Activated naive CD4-positive, alpha-beta T cell treated with anti-CD3 and anti-CD28 coated beads, Interleukin-2, amount 10 ng/mL, durations not matched to agents 7 days and 5 days (primary cell): Measurements from ENCODE around the gene CTAGE8.
"Not testable (repeated sequence)": the region's sequence is repeated elsewhere in the genome, so short reads cannot be mapped to it uniquely, and the experiment has no call there.

Experiments
- CTCF ChIA-PET: fragments of 350-600 bp; sonication (Branson Sonifier 250); formaldehyde crosslinking; loops from one replicate; lab custom pipeline; 2021; ENCODE audit warnings: antibody characterized with exemption; lab: Charles Lee
- DNase-seq: peaks from one replicate; pipeline ENCODE4 v3.0.0-alpha.2; 2020
- H3K27ac Mint-ChIP-seq: one replicate; pipeline ENCODE4 v1.8.0; 2021; ENCODE audit warnings: mild to moderate bottlenecking, moderate library complexity, mixed read lengths
- H3K27me3 Mint-ChIP-seq: one replicate; pipeline ENCODE4 v1.8.0; 2021; ENCODE audit warnings: mild to moderate bottlenecking, mixed read lengths
- H3K36me3 Mint-ChIP-seq: one replicate; pipeline ENCODE4 v1.8.0; 2021; ENCODE audit warnings: mixed read lengths
- H3K4me1 Mint-ChIP-seq: one replicate; pipeline ENCODE4 v1.8.0; 2021; ENCODE audit warnings: mixed read lengths
- H3K4me3 Mint-ChIP-seq: one replicate; pipeline ENCODE4 v1.8.0; 2021; ENCODE audit warnings: mild to moderate bottlenecking, moderate library complexity, mixed read lengths
- H3K9me3 Mint-ChIP-seq: one replicate; pipeline ENCODE4 v1.8.0; 2021; ENCODE audit warnings: mixed read lengths

Gene CTAGE8

DNA sequence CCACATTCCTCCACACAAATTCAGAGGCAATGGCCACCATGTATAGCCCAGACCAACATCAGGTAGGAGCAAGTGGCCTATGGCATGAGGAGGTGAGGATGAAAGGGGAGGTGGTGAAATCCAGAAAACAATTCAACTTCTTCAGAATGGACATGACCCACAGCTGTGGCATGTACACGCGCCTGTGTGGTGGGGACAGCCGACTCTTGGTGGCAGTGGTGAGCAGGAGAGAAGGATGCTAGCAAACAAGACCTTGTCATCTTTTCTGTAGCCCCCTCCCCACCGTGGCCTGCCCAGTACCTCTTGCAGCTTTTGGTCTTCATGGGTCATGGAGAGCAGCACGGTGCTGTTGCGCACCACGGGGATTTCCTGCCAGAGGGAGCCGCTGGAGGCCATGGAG lies 12.9 kb upstream of the CTAGE8 start:
- H3K27me3 Mint-ChIP-seq, DNase-seq, H3K36me3 Mint-ChIP-seq, H3K9me3 Mint-ChIP-seq, CTCF ChIA-PET, H3K4me1 Mint-ChIP-seq, H3K4me3 Mint-ChIP-seq, H3K27ac Mint-ChIP-seq: not testable (repeated sequence)

GRCh38 chr7:144280010-144280409 lies 10.9 kb upstream of the CTAGE8 start:
- H3K4me3 Mint-ChIP-seq, CTCF ChIA-PET: not testable (repeated sequence)

GRCh38 chr7:144275281-144275680 lies 6.2 kb upstream of the CTAGE8 start:
- H3K27ac Mint-ChIP-seq, H3K4me1 Mint-ChIP-seq, H3K36me3 Mint-ChIP-seq, H3K27me3 Mint-ChIP-seq, DNase-seq, H3K9me3 Mint-ChIP-seq, CTCF ChIA-PET, H3K4me3 Mint-ChIP-seq: not testable (repeated sequence)

More at GRCh38 chr7:144280010-144280409, 10.9 kb upstream of the CTAGE8 start:
- not testable (repeated sequence) for H3K27ac Mint-ChIP-seq, H3K4me1 Mint-ChIP-seq, H3K27me3 Mint-ChIP-seq, DNase-seq, H3K9me3 Mint-ChIP-seq, H3K36me3 Mint-ChIP-seq

GRCh38 chr7:144264692-144265091 lies 4.4 kb downstream of the CTAGE8 start, which contains the start of gene OR2A7:
TSS of gene OR2A7 (minus strand) at chr7:144264792. CDS start at chr7:144259628, 5,164 bp downstream.
- H3K4me1 Mint-ChIP-seq, CTCF ChIA-PET, H3K27me3 Mint-ChIP-seq, H3K36me3 Mint-ChIP-seq, H3K27ac Mint-ChIP-seq, H3K9me3 Mint-ChIP-seq, DNase-seq, H3K4me3 Mint-ChIP-seq: not testable (repeated sequence)

GRCh38 chr7:144262128-144262527 lies 7.0 kb downstream of the CTAGE8 start:
- not testable (repeated sequence) for H3K9me3 Mint-ChIP-seq, H3K27ac Mint-ChIP-seq

DNA sequence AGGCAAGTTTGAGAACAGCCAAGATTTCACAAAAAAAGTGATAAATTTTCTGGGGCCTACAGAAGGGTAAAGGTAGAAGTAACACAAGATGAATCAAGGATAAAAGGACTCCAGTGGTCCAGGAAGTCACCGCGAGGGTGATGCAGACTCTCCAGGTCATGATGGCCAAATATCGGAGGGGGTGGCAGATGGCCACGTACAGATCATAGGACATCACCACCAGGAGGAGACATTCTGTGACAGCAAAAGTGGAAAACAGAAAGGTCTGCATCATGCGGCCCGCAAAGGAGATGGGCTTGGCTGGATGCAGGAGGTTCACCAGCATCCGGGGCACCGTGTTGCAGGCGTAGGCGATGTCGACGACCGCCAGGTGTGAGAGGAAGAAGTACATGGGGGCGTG lies 10.0 kb downstream of the CTAGE8 start:
- H3K4me3 Mint-ChIP-seq, H3K27ac Mint-ChIP-seq, DNase-seq, H3K36me3 Mint-ChIP-seq, H3K27me3 Mint-ChIP-seq, H3K9me3 Mint-ChIP-seq, CTCF ChIA-PET, H3K4me1 Mint-ChIP-seq: not testable (repeated sequence)

More at GRCh38 chr7:144262128-144262527, 7.0 kb downstream of the CTAGE8 start:
- H3K4me3 Mint-ChIP-seq, H3K36me3 Mint-ChIP-seq, CTCF ChIA-PET, H3K27me3 Mint-ChIP-seq, H3K4me1 Mint-ChIP-seq, DNase-seq: not testable (repeated sequence)

GRCh38 chr7:144256112-144256511 lies 13.0 kb downstream of the CTAGE8 start:
- DNase-seq: no peak
- no peaks in the 10 kb centered on the region for H3K9me3 Mint-ChIP-seq
- no peaks in the 10 kb centered on the region for H3K27me3 Mint-ChIP-seq
- H3K4me3 Mint-ChIP-seq: no peak overlapping the region
- H3K27ac Mint-ChIP-seq: no peak overlapping the region
- H3K36me3 Mint-ChIP-seq: no peaks in the 10 kb centered on the region
- CTCF ChIA-PET: interaction anchor here (0.6 kb wide), 1 partner anchor 193 kb away, joined by 3 read pairs; no protein-coding TSS in a partner anchor
- H3K4me1 Mint-ChIP-seq: no peaks in the 10 kb centered on the region

GRCh38 chr7:144255471-144255897 lies 13.6 kb downstream of the CTAGE8 start:
- Mint-ChIP-seq H3K4me3 (no peak overlapping the region), H3K36me3 (no peaks in the 10 kb centered on the region), H3K9me3 (no peaks in the 10 kb centered on the region), H3K27ac (no peak overlapping the region), H3K27me3 (no peaks in the 10 kb centered on the region), H3K4me1 (no peaks in the 10 kb centered on the region)
- DNase-seq: no peak
- CTCF ChIA-PET: interaction anchor here (0.6 kb wide), 1 partner anchor 193 kb away, joined by 3 read pairs; no protein-coding TSS in a partner anchor

DNA sequence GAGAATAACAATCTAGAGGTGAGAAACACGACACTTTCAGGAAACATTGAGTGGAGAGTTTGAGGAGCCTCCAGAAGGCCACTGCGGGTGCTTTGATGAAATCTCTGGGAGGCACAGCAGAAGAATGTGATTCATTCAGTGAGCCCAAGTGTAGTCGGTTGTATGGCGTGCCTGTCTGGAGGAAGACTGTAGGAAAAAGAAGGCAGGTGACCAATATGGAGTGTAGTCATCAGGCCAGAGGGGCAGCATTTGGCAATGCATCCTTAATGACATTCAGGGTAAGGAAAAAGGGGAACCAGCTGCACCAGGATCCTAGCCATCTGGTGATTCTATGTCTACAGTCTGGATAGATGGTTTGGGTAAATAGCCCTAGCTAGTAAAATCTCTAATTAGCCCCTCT lies 16.8 kb downstream of the CTAGE8 start:
- H3K9me3 Mint-ChIP-seq, H3K27ac Mint-ChIP-seq, H3K4me1 Mint-ChIP-seq, H3K4me3 Mint-ChIP-seq, H3K27me3 Mint-ChIP-seq, DNase-seq, CTCF ChIA-PET, H3K36me3 Mint-ChIP-seq: not testable (repeated sequence)

GRCh38 chr7:144247674-144248330 lies 21.3 kb downstream of the CTAGE8 start:
- H3K27me3 Mint-ChIP-seq, DNase-seq, H3K4me1 Mint-ChIP-seq, H3K9me3 Mint-ChIP-seq, H3K36me3 Mint-ChIP-seq, H3K27ac Mint-ChIP-seq, CTCF ChIA-PET, H3K4me3 Mint-ChIP-seq: not testable (repeated sequence)

- H3K4me1 Mint-ChIP-seq, CTCF ChIA-PET: not testable (repeated sequence)
Observed at GRCh38 chr7:144246967-144247366, 22.1 kb downstream of the CTAGE8 start.

GRCh38 chr7:144245372-144245771 lies 23.7 kb downstream of the CTAGE8 start:
- H3K27me3 Mint-ChIP-seq, H3K27ac Mint-ChIP-seq, H3K9me3 Mint-ChIP-seq, DNase-seq, H3K4me3 Mint-ChIP-seq, H3K4me1 Mint-ChIP-seq, CTCF ChIA-PET, H3K36me3 Mint-ChIP-seq: not testable (repeated sequence)

More at GRCh38 chr7:144246967-144247366, 22.1 kb downstream of the CTAGE8 start:
- H3K27me3 Mint-ChIP-seq, H3K4me3 Mint-ChIP-seq, H3K9me3 Mint-ChIP-seq, H3K36me3 Mint-ChIP-seq, H3K27ac Mint-ChIP-seq, DNase-seq: not testable (repeated sequence)

GRCh38 chr7:144239365-144239764 lies 29.7 kb downstream of the CTAGE8 start, which contains the start of gene OR2A42:
TSS of gene OR2A42 (minus strand) at chr7:144239605. CDS start at chr7:144232843, 6,762 bp downstream.
- H3K27ac Mint-ChIP-seq, H3K4me3 Mint-ChIP-seq, DNase-seq, H3K9me3 Mint-ChIP-seq, CTCF ChIA-PET, H3K36me3 Mint-ChIP-seq, H3K4me1 Mint-ChIP-seq, H3K27me3 Mint-ChIP-seq: not testable (repeated sequence)

DNA sequence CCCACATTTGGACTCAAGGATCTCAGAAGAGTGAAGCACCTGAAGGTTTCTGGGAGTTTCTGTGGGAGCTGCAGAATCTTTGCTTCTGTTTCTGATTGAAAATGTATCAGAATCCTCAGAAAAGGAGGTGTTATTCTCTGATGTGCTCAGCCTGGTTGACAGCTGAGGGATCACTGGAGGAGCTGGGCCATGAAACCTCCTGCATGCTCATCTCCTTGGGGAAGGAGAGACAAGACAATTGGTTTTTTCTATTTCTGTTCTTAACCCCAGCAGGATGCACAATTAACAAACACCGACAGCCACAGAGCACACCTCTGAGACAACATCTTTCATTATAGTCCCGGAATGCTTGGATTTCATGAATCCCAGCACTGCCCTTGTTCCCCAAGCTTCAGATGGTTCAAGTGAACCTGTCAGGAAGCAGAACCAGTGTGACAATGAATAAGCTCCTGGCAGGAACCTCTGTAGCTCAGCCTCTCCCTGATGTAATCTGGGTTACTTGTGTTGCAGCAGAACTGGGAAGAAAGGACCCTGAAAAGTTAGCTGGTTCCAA lies 30.5 kb downstream of the CTAGE8 start:
- H3K9me3 Mint-ChIP-seq, H3K36me3 Mint-ChIP-seq, H3K27me3 Mint-ChIP-seq, H3K27ac Mint-ChIP-seq, H3K4me1 Mint-ChIP-seq, CTCF ChIA-PET, DNase-seq, H3K4me3 Mint-ChIP-seq: not testable (repeated sequence)

GRCh38 chr7:144233039-144233438 lies 36.0 kb downstream of the CTAGE8 start:
- H3K9me3 Mint-ChIP-seq, H3K27me3 Mint-ChIP-seq, H3K4me1 Mint-ChIP-seq, H3K4me3 Mint-ChIP-seq, H3K36me3 Mint-ChIP-seq, DNase-seq, H3K27ac Mint-ChIP-seq, CTCF ChIA-PET: not testable (repeated sequence)
